Erythroblast (primary cell): Measurements from ENCODE around the gene FAM161A.
A peak's percentile ranks its signal among the peaks of the same experiment; 100 is the strongest.

Source experiments
- GATA1 ChIP-seq: IDR thresholded peaks from 2 replicates; pipeline ENCODE4 v1.6.1; 2011; ENCODE audit warnings: low read depth, mild to moderate bottlenecking, control low read depth, low read length, moderate library complexity
- POLR2A ChIP-seq: IDR thresholded peaks from 2 replicates; pipeline ENCODE4 v1.6.1; 2011; ENCODE audit warnings: mild to moderate bottlenecking, low read length

DNA sequence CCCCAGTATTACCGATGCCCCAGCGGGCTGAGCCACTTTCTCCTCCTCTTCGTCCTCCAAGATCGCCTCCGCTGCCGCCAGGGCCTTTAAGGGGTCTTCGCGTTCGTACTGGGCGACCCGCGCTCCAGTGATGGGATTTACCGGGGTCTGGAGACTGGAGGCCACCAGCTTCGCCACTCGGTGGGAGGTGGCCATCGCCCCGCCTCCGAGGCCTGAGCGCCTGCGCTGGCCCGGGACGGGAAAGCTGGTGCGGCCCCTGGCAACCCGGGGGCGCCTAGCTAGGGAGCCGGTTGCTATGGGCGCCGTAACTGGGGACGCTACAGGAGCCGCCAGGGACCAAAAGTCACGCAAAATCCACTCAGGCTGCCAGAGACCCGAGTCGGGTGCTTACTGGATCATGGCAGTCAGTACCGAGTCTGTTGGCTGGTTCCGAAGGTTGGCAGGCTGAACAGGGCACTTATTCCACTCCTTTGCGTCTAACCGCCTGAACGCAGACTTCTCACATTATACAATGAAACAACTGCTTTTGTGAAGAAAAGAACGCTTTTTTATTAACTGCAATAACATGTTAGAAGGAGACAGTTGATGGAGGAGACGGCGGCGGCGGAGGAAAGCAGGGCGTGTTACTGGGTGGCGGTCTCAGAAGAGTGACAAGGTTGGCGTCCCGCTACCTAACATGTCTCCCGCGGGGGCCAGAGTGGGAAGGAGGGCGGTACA is at the start of gene FAM161A:
- peak; percentile 81 for TF ChIP-seq POLR2A
- no peak for TF ChIP-seq GATA1
